ENCODE data around the gene EDEM3.
"Not testable (repeated sequence)": the region's sequence is repeated elsewhere in the genome, so short reads cannot be mapped to it uniquely, and the experiment has no call there.

EDEM3 gene, protein sequence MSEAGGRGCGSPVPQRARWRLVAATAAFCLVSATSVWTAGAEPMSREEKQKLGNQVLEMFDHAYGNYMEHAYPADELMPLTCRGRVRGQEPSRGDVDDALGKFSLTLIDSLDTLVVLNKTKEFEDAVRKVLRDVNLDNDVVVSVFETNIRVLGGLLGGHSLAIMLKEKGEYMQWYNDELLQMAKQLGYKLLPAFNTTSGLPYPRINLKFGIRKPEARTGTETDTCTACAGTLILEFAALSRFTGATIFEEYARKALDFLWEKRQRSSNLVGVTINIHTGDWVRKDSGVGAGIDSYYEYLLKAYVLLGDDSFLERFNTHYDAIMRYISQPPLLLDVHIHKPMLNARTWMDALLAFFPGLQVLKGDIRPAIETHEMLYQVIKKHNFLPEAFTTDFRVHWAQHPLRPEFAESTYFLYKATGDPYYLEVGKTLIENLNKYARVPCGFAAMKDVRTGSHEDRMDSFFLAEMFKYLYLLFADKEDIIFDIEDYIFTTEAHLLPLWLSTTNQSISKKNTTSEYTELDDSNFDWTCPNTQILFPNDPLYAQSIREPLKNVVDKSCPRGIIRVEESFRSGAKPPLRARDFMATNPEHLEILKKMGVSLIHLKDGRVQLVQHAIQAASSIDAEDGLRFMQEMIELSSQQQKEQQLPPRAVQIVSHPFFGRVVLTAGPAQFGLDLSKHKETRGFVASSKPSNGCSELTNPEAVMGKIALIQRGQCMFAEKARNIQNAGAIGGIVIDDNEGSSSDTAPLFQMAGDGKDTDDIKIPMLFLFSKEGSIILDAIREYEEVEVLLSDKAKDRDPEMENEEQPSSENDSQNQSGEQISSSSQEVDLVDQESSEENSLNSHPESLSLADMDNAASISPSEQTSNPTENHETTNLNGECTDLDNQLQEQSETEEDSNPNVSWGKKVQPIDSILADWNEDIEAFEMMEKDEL

DNA sequence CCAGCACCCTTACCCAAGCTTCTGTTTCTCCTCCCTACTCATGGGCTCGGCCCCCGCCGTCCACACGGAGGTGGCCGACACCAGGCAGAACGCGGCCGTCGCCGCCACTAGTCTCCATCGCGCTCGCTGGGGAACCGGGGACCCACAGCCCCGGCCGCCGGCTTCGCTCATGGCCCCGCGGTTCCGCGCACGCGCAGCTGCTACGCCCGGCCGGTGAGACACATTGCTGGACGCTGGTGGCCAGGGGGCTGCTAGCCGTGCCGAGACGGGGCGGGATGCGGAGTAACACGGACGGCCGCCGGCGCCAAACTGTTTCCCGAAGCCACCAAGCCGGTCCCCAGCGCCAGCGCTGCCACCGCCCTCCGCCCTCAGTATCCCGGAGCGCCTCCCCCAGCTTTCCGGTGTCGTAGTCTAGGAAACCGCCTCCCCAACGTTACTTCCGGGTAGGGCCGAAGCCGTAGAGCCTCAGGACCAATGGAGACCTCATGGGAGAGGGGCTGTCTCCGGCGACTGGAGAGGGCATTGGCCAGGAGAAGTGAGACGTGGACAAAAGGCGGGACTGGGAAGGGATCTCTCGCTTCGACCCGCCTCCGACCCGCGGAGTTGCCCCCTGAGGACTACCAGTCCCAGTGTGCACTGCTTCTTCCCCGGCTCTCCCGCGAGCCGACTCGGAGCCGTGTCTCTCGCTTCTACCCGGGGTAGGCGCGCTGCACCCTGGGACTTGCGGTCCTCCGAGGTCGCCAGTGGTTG, at the start of gene EDEM3:
Gene EDEM3 (minus strand): TSS at position 383 of the 750 bp plus-strand sequence. CDS start 212 bp downstream, at position 171.
- DNase-seq = peak; percentile 98 to 100 (median 100)

DNA sequence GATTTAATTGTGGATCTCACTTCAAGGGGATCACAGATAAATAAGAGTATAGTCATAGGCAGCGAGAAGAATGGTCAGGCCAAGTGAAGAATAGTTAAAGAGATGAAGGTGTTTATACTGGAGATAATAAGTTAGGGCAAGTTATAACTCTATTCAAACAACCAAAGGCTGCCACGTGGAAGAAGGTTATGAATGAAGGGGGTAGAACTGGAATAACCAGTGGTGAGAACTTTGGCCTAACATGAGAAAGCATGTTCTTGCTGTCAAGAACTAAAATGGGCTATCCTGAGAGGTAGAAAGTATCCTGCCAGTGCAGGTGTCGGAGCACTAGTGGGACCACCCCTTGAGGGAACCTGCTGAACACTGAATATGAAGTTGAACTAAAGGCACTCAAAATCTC, 49.6 kb upstream of the EDEM3 start:
- DNase-seq = no peak

DNA sequence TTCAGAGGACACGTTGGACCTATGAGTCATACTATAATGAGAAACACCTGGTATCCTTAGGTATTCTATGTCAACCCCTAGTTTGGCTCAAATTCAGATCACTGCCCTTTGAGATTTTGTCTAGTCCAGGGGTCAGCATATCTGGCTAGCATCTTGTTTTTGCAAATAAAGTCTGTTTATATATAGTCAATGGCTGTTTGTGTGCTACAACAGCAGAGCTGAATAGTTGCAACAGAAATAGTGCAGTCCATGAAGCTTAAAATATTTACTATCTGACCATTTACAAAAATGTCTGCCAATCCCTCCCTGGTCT, 48.5 kb upstream of the EDEM3 start:
- DNase-seq = no peak

DNA sequence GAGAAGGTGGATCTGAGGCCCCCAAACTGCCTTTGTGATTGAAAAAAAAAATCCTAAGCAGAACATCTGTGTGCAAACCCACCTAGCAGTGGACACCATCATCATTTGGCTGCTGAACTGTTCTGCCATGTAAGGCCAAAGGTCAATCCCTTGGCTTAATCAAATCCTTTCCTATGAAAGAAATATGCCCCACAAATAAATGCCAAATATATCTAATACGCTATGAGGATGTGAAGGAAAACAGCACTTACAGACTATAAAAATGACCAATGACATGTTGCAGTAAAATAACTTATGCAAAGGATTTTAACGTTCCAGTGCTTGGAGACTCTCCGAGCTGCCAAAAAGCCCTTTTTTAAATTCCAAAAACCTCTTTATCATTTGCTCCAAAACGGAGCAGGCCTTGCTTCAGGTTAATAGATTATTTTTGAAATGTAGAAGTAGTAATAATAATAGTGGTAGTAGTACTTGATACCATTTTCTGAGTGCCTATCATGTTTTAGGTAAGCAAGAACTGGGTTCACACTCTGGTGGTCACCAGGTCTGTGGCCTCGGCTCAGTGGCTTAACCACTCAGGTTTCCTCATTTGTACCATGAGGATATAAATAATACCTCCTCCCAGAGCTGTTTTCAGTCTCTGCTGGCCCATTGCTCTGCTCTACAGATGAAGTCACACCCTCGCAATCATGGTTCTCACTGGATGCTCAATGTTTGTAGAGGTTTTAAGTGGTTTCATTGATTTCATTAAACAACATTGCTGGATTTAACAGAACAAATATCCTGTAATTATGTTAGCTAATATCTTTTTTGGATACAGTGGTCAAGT, 47.9 kb upstream of the EDEM3 start:
- DNase-seq = peak in 1 of 3 experiments; percentile 35

DNA sequence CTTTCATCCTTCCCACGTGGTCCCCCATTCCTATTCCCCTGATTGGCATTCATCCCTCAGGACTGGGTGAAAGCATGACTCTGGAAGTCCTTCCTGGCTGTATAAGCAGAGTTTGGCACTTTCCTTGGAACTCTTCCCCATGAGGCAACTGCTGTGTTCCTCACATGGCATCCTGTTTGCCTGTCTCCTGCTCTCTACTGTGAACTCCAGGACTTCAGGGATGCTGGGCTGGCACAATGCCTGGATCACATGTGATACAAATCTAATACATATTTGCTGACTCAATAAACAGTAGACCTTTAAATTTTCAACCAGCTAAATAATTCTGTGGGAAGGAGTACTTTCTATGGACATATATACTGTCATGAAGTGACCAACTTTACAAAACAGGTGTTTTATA, 46.8 kb upstream of the EDEM3 start:
- no peak for DNase-seq

DNA sequence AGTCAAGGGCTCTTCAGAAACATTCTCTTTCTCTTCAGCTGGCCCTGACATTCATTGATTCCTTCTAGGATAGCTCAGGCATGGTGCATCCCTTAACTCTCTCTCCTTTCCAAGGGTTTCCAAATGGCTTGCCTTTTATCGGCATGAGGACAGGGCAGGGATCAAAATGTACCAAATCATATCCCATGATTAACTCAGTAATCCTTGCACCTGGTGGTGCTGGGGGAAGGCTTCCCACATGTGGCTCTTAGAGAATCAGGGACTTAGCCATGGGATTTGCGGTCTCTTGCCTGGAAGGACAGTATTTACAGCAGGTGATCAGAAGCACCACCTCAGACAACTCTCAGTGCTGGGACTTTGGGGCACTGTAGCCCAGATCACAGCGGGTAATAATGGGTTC, 46.2 kb upstream of the EDEM3 start:
- no peak for DNase-seq

DNA sequence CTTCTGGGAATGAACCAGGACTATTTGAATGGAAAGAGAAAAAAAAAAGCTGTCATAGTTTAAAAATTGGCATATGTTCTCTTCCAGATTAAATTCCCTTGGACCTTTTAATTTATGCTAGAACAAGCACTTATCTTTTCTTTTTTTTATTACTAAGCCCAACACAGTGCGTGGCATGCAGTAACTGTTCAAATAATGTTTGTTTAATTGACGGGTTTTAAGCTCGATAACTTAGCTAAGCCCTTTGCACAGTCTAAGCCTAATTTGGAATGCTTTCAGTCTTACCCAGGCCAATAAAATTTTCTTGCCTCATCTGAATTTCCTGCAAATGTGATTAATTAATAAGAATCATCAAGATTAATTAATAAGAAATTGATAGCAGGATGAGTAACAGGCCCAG, 39.3 kb upstream of the EDEM3 start:
- no peak for DNase-seq

DNA sequence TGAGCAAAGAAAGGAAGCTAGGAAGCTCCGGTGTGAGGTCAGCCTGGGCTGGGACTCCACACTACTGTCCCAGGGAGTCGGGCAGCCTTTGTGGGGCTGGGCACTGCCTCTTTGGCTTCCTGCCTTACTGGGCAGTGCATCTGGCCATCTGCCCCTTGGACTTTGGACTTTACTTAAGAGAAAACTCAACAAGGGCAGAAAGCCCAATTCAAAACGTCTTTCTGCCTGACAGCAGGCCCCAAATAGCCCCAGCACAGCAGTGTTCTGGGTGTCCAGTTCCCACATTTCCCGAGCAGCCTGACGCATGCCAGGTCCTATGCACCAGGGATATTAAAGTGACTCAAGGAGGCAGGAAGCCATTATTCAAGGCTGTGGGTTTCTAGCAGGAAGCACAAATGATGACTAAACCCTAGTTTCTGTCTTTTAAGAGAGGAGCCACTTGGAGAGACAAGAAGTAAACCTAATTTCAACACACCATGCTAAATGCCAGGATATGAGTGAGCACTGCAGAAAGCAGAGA, 37.9 kb upstream of the EDEM3 start:
- no peak for DNase-seq

DNA sequence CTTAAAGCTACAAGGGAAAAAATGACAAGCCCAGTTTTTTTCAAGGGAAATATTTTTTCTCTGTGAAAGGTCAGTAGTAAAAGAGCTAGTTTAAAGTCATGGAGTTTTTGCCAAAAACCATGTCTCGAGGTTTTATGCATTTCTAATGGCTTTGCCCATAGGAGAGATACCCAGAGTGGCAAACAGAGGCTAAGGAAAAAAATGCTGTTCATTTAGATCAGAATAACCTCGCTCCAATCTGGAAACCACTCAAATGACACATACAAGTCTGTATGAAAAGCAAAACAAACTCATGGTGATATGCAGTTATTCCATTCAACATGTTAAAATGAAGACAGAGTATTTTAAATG, 36.9 kb upstream of the EDEM3 start:
- no peak for DNase-seq

DNA sequence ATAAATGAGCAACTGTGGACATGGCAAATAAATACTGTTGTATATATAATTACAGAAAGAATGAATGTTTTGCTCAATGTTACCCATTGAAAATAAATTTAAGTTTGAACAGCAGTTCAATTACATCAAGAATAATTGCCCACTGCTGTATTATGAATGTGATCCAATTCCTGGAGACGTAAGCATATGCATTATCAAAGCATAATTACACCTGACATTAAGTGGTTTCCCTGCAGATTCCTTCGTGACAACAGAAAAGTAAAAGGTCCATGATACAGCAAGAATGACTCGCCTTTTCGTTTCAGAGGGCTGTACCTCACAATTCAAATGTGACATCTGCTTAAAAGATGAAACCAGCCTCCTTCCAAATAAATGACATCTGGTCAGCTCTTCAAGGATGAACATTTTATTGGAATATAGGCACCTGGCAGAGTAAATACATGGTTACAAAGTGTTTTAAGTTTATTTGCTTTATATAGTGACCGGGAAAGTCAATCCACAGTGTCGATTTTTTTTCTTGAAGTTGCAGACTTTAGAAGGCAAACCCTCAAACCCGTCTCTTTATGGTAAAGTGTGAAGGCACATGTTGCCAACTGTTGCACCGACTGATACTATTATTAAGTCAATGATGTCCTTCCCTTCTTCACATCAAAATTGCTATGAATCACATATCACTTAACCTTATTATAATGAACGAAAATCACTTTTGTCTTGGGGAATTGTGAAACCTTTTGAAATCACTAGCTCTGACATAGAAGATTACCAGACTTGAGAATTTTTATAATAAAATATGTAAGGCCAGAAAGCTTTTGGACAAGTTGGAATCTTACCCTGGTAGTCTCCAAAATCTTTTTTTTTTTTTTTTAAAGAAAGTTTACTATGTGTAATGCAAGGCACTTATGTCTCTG, 36.2 kb upstream of the EDEM3 start:
- peak in 2 of 3 experiments; percentile 66 to 94 for DNase-seq

DNA sequence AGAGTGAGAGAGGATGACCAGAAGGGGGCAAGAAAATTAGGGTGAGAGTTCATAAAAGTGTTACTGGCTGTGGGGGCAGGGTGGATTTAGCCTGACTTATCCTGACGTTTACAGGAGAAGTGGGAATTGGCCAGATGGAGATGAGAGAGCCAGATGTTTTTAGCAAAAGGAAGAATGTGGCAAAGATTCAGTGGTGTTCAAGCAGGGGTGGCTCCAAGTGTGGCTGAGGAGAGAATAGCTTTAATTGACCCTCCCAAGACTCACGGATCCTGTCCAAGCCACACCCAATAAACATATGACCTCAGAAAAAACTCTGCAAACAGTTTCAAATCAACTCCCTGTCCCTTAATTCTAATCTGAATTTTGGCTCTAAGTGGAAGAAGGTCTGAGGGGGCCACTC, 35.2 kb upstream of the EDEM3 start:
- DNase-seq = no peak

DNA sequence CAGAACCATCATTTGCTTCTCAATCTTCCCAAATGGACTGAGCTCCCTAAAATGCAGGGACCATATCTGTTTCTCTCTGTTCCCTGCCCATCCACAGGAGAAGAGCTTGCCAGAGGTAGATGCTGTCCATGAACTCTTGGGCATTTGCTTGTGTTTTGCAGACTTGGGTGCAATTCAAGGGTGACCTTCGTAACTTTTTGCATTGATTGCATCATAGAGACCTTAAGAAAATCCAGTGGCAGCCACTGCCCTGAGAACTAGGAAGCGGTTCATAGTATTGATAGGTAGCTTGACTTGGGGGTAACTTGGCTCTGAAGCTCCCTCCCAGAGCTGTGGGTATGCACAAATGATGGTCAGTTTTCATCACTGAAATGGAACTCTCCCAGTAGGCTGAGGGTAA, 34.3 kb upstream of the EDEM3 start:
- DNase-seq = no peak

DNA sequence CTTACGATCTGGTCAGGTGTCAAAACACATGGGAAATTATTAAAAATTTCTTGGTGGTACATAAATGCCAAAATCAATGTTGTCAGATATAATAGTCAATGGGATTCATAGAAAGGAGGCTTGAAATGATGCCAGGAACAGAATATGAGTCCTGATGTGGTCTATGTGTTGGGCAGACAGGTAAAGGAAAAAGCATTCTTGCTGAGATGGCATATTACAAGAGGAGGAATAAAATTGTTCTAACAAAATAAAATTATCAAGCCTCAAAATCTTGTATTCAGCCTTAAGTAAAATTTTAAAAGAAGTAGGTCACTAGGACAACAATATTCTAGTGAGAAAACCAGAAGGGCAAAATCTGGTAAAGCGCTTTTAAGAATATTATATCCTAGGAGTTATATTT, 30.9 kb upstream of the EDEM3 start:
- DNase-seq = no peak

DNA sequence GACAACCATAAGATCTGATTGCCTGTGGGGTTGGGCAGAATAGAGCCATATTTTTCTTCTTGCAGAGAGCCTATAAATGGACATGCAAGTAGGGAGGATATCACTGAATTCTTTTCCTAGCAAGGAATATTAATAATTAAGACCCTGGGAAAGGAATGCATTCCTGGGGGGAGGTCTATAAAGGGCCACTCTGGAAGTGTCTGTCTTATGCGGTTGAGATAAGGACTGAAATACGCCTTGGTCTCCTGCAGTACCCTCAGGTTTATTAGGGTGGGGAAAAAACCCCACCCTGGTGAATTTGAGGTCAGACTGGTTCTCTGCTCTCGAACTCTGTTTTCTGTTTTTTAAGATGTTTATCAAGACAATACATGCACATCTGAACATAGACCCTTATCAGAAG, 29.1 kb upstream of the EDEM3 start:
- not testable (repeated sequence) for DNase-seq

DNA sequence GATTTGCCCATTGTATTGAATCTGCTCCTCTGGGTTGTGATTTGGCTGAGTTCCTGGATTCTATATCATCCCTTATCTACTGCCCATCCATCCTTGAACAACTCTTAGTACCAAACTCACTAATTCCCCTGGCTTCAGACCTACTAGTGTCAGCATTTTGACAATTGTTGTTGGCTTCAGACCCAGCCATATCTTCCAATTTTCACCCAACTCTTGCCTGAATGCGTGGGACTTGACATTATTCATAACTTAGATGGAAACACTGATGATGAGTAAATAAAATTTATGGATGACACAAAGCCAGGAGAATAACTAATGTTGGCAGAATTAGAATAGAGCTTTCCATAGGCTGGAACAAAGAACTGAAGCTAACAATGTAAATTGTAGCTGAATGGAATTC, 27.3 kb upstream of the EDEM3 start:
- no peak for DNase-seq

DNA sequence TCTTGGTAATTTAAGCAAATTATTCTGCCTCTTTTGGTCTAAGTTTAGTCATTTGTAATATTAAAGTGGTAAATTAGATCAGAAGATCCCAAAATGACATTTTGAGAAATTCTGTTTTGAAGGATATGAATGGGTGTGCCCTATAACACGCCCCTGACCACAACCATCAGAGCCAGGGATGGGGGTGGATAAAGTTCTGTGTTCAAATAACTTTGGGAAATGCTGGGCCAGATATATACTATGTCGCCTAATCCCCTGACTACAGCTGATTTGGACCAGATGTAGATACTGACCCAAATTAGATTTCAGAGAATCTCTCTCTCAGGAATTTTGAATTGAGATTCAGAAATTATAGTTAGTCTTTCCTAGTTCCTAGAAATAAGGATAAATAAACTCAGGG, 21.2 kb upstream of the EDEM3 start:
- DNase-seq = no peak

DNA sequence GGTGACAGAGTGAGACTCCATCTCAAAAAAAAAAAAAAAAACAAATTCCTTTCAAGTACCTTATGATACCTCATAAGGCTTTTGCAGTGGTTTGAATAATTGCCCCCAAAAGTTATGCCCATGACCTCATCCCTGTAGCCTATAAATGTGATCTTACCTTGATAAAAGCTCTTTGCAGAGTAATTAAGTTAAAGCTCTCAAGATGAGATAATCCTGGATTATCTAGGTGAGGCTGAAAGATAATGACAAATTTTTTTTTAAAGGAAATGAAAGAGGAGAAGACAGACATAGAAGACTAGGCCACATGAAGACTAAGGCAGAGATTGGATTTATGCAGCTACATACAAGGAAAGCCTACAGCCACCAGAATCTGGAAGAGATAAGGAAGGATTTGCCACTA, 20.7 kb upstream of the EDEM3 start:
- no peak for DNase-seq

DNA sequence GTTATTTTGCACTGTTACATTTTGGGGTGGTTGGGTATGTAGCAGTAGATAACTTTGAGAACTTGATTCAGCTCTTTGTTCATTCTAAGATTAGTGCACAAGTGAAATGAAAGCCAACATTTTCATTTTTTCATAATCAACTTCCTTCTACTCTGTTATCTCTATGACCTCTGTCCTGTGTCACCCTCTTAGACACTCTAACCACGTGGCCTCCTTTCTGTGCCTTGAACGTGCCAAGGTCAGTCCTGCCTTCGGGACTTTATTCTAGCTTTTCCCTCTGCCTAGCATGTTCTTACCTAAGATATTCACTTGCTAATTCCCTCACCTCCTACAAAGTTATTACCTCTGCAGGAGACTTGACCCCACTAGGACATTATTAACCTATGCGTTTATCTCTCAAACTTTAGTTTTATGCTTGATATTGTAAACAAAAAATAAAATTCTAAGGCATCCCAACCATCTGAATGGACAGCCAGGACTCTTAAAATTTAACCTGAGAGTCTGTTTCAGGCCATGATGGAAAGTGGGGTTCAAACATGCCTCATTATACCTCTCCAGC, 19.2 kb upstream of the EDEM3 start:
- DNase-seq = no peak

DNA sequence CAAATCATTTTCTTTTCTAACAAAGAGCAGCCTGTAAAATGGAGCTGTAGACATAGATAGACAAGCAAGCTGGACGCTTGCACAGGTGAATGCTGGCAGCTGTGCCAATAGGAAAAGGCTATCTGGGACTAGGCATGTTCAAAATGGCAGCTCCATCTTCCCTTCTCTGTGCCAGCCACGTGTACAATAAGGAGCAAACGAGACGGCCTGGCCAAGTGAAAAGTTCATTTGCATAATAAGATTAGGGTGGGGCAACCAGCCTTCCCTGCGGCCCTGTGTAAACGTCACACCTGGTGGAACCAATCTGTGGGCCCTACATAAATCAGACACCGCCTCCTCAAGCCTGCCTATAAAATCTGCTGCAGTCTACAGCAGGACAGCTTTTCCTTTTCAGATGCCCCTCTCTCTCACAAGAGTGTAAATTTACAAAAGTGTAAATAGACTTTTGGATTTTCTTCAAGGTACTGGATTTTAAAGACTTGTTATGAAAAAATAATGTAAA, 16.6 kb upstream of the EDEM3 start:
- DNase-seq = peak in 2 of 3 experiments; percentile 23 to 83

DNA sequence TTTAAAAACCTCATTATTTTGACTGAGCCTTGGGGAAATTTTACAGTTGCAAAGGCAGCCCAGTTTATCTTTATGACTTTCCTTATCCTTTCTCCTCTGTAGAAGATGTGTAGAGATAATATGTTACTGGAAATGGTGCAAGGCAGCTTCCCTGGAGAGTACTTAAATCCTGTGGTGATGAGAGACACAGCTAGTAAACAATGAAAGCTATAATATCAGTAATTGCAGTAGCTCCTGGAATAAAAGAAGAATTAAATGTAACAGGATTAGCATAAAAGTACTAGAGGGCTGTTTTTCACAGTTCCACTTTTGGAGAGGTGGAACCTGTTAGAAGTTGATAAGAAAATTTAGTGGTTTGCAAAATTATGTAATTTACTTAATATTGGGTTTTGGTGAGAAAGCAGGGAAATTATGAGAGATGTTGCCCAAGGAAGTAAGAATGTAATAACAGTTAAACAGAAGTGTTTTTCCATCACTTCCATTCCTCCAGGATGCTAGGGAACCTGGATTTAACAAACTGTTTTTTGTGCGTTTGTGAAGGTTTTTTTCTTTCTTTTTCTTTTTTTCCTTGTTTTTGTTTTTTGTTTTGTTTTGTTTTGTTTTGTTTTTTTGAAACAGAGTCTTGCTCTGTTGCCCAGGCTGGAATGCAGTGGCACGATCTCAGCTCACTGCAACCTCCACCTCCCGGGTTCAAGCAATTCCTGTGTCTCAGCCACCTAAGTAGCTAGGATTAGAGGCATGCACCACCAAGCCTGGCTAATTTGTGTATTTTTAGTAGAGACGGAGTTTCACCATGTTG, 15.7 kb upstream of the EDEM3 start:
- peak; percentile 11 to 83 (median 71) for DNase-seq
